ENCODE measurements around the gene SDK1. TPM values are rescaled to one million over a fixed set of nuclear protein-coding genes. Genes with fewer than 3 reads are reported as not detected.
A peak's percentile ranks its signal among the peaks of the same experiment; 100 is the strongest.

Gene SDK1
- total RNA-seq, 1 experiment from 2014 or later = 9.3 TPM

DNA sequence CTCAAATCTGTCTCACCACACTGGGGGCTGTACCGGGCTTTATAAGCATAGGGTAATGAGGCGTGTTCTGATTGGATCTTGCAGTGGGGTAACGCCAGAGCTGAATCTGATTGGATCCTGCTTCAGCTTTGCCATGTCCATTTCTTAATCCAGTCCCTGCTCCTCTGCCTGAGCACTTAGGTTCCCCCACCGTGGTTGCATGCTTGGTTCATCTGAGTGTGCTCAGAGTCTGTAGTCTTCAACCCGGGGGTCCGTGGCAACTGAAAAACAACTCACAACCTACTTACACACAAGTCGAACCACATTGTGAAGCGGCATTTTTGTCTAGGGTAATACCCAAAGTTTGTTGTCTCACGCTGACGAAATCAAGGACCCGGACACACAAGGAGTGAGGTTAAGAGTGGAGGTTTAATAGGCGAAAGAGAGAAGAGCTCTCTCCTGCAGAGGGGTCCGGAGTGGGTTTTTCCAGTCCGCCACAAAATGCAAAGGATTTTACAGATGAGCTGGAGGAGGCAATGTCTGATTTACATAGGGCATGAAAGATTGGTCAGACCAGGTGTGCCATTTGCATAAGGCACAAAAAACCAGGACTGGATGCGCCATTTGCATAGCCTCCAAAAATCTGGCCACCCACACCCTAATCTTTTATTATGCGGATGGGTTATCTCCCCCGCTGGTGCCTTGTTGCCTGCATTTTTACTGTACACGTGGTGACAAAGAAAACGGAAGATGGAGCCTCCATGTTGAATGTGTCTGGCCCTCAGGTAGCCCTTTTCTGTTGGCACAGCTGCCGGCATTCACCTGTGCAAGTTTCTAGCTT lies 739.3 kb downstream of the SDK1 start:
- 0 out of 2 replicates have a peak, but pooled peaks cover 4% of the 10 kb centered on the region for H3K9me3 Mint-ChIP-seq
- H3K27ac Mint-ChIP-seq = peak overlapping the region; percentile 100
- ChIA-PET CTCF (interaction anchor here (0.5 to 1.5 kb wide), 8 partner anchors 45 to 746 kb away, joined by 3 to 6 read pairs (median 4); no protein-coding TSS in a partner anchor), POLR2A (interaction anchor here (0.6 kb wide), 1 partner anchor 905 kb away, joined by 7 read pairs; no protein-coding TSS in a partner anchor)
- H3K27me3 Mint-ChIP-seq (ENCODE audit: low read depth) = no peaks in the 10 kb centered on the region
- ATAC-seq (peak; percentile 70), DNase-seq (ENCODE audit: low spot score) (peak; percentile 46)
- peak overlapping the region; percentile 57 for H3K4me3 Mint-ChIP-seq
- H3K4me1 Mint-ChIP-seq = peaks cover 66% of the 10 kb centered on the region
- no peaks in the 10 kb centered on the region for H3K36me3 Mint-ChIP-seq
- TF ChIP-seq, protein P1, sequence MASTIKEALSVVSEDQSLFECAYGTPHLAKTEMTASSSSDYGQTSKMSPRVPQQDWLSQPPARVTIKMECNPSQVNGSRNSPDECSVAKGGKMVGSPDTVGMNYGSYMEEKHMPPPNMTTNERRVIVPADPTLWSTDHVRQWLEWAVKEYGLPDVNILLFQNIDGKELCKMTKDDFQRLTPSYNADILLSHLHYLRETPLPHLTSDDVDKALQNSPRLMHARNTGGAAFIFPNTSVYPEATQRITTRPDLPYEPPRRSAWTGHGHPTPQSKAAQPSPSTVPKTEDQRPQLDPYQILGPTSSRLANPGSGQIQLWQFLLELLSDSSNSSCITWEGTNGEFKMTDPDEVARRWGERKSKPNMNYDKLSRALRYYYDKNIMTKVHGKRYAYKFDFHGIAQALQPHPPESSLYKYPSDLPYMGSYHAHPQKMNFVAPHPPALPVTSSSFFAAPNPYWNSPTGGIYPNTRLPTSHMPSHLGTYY (CRISPR knock-in tag; IDR thresholded peaks at IDR 0.05) = no peak
- TF ChIP-seq NR1H2 (CRISPR knock-in tag; IDR thresholded peaks at IDR 0.05) (no peak), ZNF219 (CRISPR knock-in tag; IDR thresholded peaks at IDR 0.05; ENCODE audit: borderline replicate concordance) (no peak), ETV6 (CRISPR knock-in tag; IDR thresholded peaks at IDR 0.05) (no peak), NFATC4 (CRISPR knock-in tag; IDR thresholded peaks at IDR 0.05) (no peak), ZNF423 (CRISPR knock-in tag; IDR thresholded peaks at IDR 0.05) (no peak)
- TF ChIP-seq, protein P2, sequence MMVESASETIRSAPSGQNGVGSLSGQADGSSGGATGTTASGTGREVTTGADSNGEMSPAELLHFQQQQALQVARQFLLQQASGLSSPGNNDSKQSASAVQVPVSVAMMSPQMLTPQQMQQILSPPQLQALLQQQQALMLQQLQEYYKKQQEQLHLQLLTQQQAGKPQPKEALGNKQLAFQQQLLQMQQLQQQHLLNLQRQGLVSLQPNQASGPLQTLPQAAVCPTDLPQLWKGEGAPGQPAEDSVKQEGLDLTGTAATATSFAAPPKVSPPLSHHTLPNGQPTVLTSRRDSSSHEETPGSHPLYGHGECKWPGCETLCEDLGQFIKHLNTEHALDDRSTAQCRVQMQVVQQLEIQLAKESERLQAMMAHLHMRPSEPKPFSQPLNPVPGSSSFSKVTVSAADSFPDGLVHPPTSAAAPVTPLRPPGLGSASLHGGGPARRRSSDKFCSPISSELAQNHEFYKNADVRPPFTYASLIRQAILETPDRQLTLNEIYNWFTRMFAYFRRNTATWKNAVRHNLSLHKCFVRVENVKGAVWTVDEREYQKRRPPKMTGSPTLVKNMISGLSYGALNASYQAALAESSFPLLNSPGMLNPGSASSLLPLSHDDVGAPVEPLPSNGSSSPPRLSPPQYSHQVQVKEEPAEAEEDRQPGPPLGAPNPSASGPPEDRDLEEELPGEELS (CRISPR knock-in tag; IDR thresholded peaks at IDR 0.05) = no peak
- TF ChIP-seq, protein P3, sequence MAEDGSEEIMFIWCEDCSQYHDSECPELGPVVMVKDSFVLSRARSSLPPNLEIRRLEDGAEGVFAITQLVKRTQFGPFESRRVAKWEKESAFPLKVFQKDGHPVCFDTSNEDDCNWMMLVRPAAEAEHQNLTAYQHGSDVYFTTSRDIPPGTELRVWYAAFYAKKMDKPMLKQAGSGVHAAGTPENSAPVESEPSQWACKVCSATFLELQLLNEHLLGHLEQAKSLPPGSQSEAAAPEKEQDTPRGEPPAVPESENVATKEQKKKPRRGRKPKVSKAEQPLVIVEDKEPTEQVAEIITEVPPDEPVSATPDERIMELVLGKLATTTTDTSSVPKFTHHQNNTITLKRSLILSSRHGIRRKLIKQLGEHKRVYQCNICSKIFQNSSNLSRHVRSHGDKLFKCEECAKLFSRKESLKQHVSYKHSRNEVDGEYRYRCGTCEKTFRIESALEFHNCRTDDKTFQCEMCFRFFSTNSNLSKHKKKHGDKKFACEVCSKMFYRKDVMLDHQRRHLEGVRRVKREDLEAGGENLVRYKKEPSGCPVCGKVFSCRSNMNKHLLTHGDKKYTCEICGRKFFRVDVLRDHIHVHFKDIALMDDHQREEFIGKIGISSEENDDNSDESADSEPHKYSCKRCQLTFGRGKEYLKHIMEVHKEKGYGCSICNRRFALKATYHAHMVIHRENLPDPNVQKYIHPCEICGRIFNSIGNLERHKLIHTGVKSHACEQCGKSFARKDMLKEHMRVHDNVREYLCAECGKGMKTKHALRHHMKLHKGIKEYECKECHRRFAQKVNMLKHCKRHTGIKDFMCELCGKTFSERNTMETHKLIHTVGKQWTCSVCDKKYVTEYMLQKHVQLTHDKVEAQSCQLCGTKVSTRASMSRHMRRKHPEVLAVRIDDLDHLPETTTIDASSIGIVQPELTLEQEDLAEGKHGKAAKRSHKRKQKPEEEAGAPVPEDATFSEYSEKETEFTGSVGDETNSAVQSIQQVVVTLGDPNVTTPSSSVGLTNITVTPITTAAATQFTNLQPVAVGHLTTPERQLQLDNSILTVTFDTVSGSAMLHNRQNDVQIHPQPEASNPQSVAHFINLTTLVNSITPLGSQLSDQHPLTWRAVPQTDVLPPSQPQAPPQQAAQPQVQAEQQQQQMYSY (CRISPR knock-in tag; IDR thresholded peaks at IDR 0.05) = peak; percentile 24; the same call in 1 of the 2 replicates
- TF ChIP-seq, protein P4, sequence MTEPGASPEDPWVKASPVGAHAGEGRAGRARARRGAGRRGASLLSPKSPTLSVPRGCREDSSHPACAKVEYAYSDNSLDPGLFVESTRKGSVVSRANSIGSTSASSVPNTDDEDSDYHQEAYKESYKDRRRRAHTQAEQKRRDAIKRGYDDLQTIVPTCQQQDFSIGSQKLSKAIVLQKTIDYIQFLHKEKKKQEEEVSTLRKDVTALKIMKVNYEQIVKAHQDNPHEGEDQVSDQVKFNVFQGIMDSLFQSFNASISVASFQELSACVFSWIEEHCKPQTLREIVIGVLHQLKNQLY (CRISPR knock-in tag; IDR thresholded peaks at IDR 0.05) = no peak
- TF ChIP-seq, protein P5, sequence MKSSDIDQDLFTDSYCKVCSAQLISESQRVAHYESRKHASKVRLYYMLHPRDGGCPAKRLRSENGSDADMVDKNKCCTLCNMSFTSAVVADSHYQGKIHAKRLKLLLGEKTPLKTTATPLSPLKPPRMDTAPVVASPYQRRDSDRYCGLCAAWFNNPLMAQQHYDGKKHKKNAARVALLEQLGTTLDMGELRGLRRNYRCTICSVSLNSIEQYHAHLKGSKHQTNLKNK (CRISPR knock-in tag; IDR thresholded peaks at IDR 0.05) = no peak
- TF ChIP-seq, protein P6, sequence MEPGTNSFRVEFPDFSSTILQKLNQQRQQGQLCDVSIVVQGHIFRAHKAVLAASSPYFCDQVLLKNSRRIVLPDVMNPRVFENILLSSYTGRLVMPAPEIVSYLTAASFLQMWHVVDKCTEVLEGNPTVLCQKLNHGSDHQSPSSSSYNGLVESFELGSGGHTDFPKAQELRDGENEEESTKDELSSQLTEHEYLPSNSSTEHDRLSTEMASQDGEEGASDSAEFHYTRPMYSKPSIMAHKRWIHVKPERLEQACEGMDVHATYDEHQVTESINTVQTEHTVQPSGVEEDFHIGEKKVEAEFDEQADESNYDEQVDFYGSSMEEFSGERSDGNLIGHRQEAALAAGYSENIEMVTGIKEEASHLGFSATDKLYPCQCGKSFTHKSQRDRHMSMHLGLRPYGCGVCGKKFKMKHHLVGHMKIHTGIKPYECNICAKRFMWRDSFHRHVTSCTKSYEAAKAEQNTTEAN (CRISPR knock-in tag; IDR thresholded peaks at IDR 0.05) = no peak
- TF ChIP-seq, protein P7, sequence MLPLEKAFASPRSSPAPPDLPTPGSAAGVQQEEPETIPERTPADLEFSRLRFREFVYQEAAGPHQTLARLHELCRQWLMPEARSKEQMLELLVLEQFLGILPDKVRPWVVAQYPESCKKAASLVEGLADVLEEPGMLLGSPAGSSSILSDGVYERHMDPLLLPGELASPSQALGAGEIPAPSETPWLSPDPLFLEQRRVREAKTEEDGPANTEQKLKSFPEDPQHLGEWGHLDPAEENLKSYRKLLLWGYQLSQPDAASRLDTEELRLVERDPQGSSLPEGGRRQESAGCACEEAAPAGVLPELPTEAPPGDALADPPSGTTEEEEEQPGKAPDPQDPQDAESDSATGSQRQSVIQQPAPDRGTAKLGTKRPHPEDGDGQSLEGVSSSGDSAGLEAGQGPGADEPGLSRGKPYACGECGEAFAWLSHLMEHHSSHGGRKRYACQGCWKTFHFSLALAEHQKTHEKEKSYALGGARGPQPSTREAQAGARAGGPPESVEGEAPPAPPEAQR (CRISPR knock-in tag; IDR thresholded peaks at IDR 0.05) = 0 out of 2 replicates have a peak, but pooled peaks have one; percentile 60
- TF ChIP-seq, protein P8, sequence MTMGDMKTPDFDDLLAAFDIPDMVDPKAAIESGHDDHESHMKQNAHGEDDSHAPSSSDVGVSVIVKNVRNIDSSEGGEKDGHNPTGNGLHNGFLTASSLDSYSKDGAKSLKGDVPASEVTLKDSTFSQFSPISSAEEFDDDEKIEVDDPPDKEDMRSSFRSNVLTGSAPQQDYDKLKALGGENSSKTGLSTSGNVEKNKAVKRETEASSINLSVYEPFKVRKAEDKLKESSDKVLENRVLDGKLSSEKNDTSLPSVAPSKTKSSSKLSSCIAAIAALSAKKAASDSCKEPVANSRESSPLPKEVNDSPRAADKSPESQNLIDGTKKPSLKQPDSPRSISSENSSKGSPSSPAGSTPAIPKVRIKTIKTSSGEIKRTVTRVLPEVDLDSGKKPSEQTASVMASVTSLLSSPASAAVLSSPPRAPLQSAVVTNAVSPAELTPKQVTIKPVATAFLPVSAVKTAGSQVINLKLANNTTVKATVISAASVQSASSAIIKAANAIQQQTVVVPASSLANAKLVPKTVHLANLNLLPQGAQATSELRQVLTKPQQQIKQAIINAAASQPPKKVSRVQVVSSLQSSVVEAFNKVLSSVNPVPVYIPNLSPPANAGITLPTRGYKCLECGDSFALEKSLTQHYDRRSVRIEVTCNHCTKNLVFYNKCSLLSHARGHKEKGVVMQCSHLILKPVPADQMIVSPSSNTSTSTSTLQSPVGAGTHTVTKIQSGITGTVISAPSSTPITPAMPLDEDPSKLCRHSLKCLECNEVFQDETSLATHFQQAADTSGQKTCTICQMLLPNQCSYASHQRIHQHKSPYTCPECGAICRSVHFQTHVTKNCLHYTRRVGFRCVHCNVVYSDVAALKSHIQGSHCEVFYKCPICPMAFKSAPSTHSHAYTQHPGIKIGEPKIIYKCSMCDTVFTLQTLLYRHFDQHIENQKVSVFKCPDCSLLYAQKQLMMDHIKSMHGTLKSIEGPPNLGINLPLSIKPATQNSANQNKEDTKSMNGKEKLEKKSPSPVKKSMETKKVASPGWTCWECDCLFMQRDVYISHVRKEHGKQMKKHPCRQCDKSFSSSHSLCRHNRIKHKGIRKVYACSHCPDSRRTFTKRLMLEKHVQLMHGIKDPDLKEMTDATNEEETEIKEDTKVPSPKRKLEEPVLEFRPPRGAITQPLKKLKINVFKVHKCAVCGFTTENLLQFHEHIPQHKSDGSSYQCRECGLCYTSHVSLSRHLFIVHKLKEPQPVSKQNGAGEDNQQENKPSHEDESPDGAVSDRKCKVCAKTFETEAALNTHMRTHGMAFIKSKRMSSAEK (CRISPR knock-in tag; IDR thresholded peaks at IDR 0.05; ENCODE audit: borderline replicate concordance) = no peak
- TF ChIP-seq, protein P9, sequence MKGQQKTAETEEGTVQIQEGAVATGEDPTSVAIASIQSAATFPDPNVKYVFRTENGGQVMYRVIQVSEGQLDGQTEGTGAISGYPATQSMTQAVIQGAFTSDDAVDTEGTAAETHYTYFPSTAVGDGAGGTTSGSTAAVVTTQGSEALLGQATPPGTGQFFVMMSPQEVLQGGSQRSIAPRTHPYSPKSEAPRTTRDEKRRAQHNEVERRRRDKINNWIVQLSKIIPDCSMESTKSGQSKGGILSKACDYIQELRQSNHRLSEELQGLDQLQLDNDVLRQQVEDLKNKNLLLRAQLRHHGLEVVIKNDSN (CRISPR knock-in tag; IDR thresholded peaks at IDR 0.05) = peak; percentile 36; the same call in 1 of the 2 replicates
- TF ChIP-seq, protein P10, sequence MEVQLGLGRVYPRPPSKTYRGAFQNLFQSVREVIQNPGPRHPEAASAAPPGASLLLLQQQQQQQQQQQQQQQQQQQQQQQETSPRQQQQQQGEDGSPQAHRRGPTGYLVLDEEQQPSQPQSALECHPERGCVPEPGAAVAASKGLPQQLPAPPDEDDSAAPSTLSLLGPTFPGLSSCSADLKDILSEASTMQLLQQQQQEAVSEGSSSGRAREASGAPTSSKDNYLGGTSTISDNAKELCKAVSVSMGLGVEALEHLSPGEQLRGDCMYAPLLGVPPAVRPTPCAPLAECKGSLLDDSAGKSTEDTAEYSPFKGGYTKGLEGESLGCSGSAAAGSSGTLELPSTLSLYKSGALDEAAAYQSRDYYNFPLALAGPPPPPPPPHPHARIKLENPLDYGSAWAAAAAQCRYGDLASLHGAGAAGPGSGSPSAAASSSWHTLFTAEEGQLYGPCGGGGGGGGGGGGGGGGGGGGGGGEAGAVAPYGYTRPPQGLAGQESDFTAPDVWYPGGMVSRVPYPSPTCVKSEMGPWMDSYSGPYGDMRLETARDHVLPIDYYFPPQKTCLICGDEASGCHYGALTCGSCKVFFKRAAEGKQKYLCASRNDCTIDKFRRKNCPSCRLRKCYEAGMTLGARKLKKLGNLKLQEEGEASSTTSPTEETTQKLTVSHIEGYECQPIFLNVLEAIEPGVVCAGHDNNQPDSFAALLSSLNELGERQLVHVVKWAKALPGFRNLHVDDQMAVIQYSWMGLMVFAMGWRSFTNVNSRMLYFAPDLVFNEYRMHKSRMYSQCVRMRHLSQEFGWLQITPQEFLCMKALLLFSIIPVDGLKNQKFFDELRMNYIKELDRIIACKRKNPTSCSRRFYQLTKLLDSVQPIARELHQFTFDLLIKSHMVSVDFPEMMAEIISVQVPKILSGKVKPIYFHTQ (CRISPR knock-in tag; IDR thresholded peaks at IDR 0.05) = no peak

Measured in WTC11 (cell line).